CD14-positive monocyte (primary cell): Measurements from ENCODE around the gene PRSS27. TPM values are rescaled to one million over a fixed set of nuclear protein-coding genes. Genes with fewer than 3 reads are reported as not detected.

ENCODE experiments used
- DNase-seq, 3 donors: peaks; one replicate each; pipeline ENCODE4 v3.0.0-alpha.2; 2011 to 2022
- H2AFZ ChIP-seq: 2 replicates; pipeline ENCODE4 v1.6.0; 2012; ENCODE audit warnings: mild to moderate bottlenecking, low read depth, low read length, inconsistent platforms; ENCODE audit not compliant: insufficient read depth, poor library complexity, severe bottlenecking
- H3K27ac ChIP-seq, 2 donors: 1 replicate in 1 of 2; 2 replicates in 1 of 2; pipeline ENCODE4 v1.5.1; 2012 to 2013; ENCODE audit warnings: low read length in 2 of 2, control low read depth in 1 of 2, inconsistent platforms in 1 of 2, low read depth in 1 of 2, mild to moderate bottlenecking in 1 of 2
- H3K27me3 ChIP-seq, 2 donors: one replicate each; pipeline versions ENCODE4 v1.6.0 to v1.6.1; 2011 to 2013; ENCODE audit warnings: low read length in 2 of 2; ENCODE audit not compliant: control insufficient read depth in 2 of 2, insufficient read depth in 2 of 2
- H3K36me3 ChIP-seq, 2 donors: replicated peaks in 1 of 2; 1 replicate in 1 of 2; 2 replicates in 1 of 2; pipeline versions ENCODE4 v1.5.1 to v1.6.1; 2012 to 2013; ENCODE audit warnings: low read length in 2 of 2, control low read depth in 1 of 2, inconsistent platforms in 1 of 2, mild to moderate bottlenecking in 1 of 2; ENCODE audit not compliant: insufficient read depth in 2 of 2, control insufficient read depth in 1 of 2
- H3K4me1 ChIP-seq, 2 donors: 1 replicate in 1 of 2; 2 replicates in 1 of 2; pipeline versions ENCODE4 v1.5.1 to v1.6.1; 2012 to 2013; ENCODE audit warnings: low read length in 2 of 2, control low read depth in 1 of 2, inconsistent platforms in 1 of 2, mild to moderate bottlenecking in 1 of 2, moderate library complexity in 1 of 2; ENCODE audit not compliant: insufficient read depth in 2 of 2, control insufficient read depth in 1 of 2
- H3K4me2 ChIP-seq: replicated peaks from 2 replicates; pipeline ENCODE3; 2012; ENCODE audit warnings: low read length, moderate library complexity, mild to moderate bottlenecking; ENCODE audit not compliant: poor library complexity, severe bottlenecking; ENCODE audit errors: extremely low read depth
- H3K4me3 ChIP-seq, 3 experiments: fragments of 200-600 bp in 1 of 3; sonication (generic) in 1 of 3; replicated peaks in 1 of 3; 1 replicate in 2 of 3; 2 replicates in 1 of 3; pipeline ENCODE4 v1.5.1; 2011 to 2013; ENCODE audit warnings: low read length in 3 of 3, mild to moderate bottlenecking in 3 of 3, control low read depth in 2 of 3, low read depth in 2 of 3, inconsistent platforms in 1 of 3, moderate library complexity in 1 of 3
- H3K79me2 ChIP-seq: 2 replicates; pipeline ENCODE4 v1.6.0; 2012; ENCODE audit warnings: mild to moderate bottlenecking, control low read depth, inconsistent platforms, low read length, moderate library complexity; ENCODE audit not compliant: insufficient read depth
- H3K9ac ChIP-seq: 2 replicates; pipeline ENCODE4 v1.6.0; 2017; ENCODE audit warnings: low read length, mild to moderate bottlenecking; ENCODE audit not compliant: insufficient read depth, poor library complexity, severe bottlenecking
- H3K9me3 ChIP-seq, 2 donors: replicated peaks in 1 of 2; 1 replicate in 1 of 2; 2 replicates in 1 of 2; pipeline versions ENCODE4 v1.5.1 to v1.6.1; 2012 to 2013; ENCODE audit warnings: low read length in 2 of 2, control low read depth in 1 of 2; ENCODE audit not compliant: control insufficient read depth in 1 of 2, insufficient read depth in 1 of 2
- H4K20me1 ChIP-seq: 2 replicates; pipeline ENCODE4 v1.6.0; 2012; ENCODE audit warnings: mild to moderate bottlenecking, low read length, control low read depth, moderate library complexity; ENCODE audit not compliant: insufficient read depth
- H3K27ac Mint-ChIP-seq, 7 donors: one replicate each; pipeline ENCODE4 v1.8.0; 2020; ENCODE audit warnings: mild to moderate bottlenecking in 7 of 7, mixed read lengths in 7 of 7, moderate library complexity in 6 of 7, inconsistent platforms in 2 of 7
- H3K27me3 Mint-ChIP-seq, 3 donors: one replicate each; pipeline ENCODE4 v1.8.0; 2021 to 2022; ENCODE audit warnings: low read depth in 3 of 3, mild to moderate bottlenecking in 3 of 3, mixed read lengths in 3 of 3, moderate library complexity in 3 of 3, inconsistent platforms in 1 of 3
- H3K36me3 Mint-ChIP-seq, 2 donors: one replicate each; pipeline ENCODE4 v1.8.0; 2020; ENCODE audit warnings: mixed read lengths in 2 of 2, inconsistent platforms in 1 of 2, mild to moderate bottlenecking in 1 of 2
- H3K4me1 Mint-ChIP-seq: one replicate; pipeline ENCODE4 v1.8.0; 2020; ENCODE audit warnings: mild to moderate bottlenecking, mixed read lengths
- H3K4me3 Mint-ChIP-seq, 2 donors: one replicate each; pipeline ENCODE4 v1.8.0; 2020; ENCODE audit warnings: mild to moderate bottlenecking in 2 of 2, mixed read lengths in 2 of 2, moderate library complexity in 1 of 2
- H3K9me3 Mint-ChIP-seq, 7 donors: one replicate each; pipeline ENCODE4 v1.8.0; 2020 to 2022; ENCODE audit warnings: mixed read lengths in 7 of 7, mild to moderate bottlenecking in 6 of 7, moderate library complexity in 6 of 7, inconsistent platforms in 2 of 7
- WGBS: methylation state at CpG from one replicate; pipeline ENCODE4 v1.1.5; 2013; ENCODE audit warnings: missing lambda C conversion rate; ENCODE audit not compliant: insufficient coverage; 5-methylcytosine and 5-hydroxymethylcytosine counted together
- intact Hi-C, 2 donors: fragments of 100-400 bp; cut with micrococcal nuclease; formaldehyde crosslinking; loops; one replicate each; pipeline versions ENCODE4 v1.15.0 to v1.15.1; 2023
- polyA plus RNA-seq, 3 donors: library from polyadenylated mRNA; depleted of rRNA in 1 of 3; unstranded in 2 of 3; stranded (reverse) in 1 of 3; fragments of 300-500 nt in 2 of 3; fragments of >200 nt in 1 of 3; fragmentation: Illumina TruSeq in 2 of 3; gene quantifications; 1 replicate in 2 of 3; 2 replicates in 1 of 3; pipeline ENCODE4 v1.2.3, GENCODE V29; 2012 to 2021
- TF ChIP-seq, protein P1 (sequence below): fragments of 200-600 bp; IDR thresholded peaks from one replicate; pipeline ENCODE4 v1.8.0; 2022; ENCODE audit warnings: antibody characterized with exemption, mild to moderate bottlenecking

The PRSS27 gene
- polyA plus RNA-seq, 3 donors, result 1.1 TPM; not detected in 2

DNA sequence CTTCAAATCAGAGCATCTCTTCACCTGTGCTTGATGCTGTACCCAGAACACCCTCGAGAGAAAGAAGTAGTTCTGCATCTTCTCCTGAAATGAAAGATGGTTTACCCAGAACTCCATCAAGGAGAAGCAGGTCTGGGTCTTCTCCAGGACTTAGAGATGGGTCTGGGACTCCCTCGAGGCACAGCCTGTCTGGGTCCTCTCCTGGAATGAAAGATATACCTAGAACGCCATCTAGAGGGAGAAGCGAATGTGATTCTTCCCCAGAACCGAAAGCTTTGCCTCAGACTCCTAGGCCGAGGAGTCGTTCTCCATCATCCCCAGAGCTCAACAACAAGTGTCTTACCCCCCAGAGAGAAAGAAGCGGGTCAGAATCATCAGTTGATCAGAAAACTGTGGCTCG is 44.7 kb upstream of the PRSS27 start:
- no peak overlapping the region for H3K9ac ChIP-seq
- peaks cover 0 to 4% (median 0%) of the 10 kb centered on the region in 3 donors for H3K27me3 Mint-ChIP-seq
- no peak overlapping the region for H3K4me3 Mint-ChIP-seq
- 100% methylated on average over 4 of the region's 9 CpGs for WGBS
- H3K36me3 Mint-ChIP-seq, result peaks cover 96 to 100% of the 10 kb centered on the region in 2 donors
- intact Hi-C loops, result no loop called here
- H4K20me1 ChIP-seq, result peaks cover 100% of the 10 kb centered on the region
- H3K4me3 ChIP-seq, result no peak overlapping the region
- H2AFZ ChIP-seq, result no peak overlapping the region
- H3K79me2 ChIP-seq, result peaks cover 87% of the 10 kb centered on the region
- no peaks in the 10 kb centered on the region for H3K9me3 Mint-ChIP-seq
- H3K4me2 ChIP-seq, result no peak overlapping the region
- peak overlapping the region in 1 of 2 donors; percentile 15 for H3K27ac ChIP-seq
- no peak for DNase-seq
- H3K4me1 ChIP-seq, result no peaks in the 10 kb centered on the region
- H3K4me1 Mint-ChIP-seq, result no peaks in the 10 kb centered on the region
- TF ChIP-seq, protein P1, sequence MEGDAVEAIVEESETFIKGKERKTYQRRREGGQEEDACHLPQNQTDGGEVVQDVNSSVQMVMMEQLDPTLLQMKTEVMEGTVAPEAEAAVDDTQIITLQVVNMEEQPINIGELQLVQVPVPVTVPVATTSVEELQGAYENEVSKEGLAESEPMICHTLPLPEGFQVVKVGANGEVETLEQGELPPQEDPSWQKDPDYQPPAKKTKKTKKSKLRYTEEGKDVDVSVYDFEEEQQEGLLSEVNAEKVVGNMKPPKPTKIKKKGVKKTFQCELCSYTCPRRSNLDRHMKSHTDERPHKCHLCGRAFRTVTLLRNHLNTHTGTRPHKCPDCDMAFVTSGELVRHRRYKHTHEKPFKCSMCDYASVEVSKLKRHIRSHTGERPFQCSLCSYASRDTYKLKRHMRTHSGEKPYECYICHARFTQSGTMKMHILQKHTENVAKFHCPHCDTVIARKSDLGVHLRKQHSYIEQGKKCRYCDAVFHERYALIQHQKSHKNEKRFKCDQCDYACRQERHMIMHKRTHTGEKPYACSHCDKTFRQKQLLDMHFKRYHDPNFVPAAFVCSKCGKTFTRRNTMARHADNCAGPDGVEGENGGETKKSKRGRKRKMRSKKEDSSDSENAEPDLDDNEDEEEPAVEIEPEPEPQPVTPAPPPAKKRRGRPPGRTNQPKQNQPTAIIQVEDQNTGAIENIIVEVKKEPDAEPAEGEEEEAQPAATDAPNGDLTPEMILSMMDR, result no peak
- H3K27ac Mint-ChIP-seq, result peak overlapping the region in 4 of 7 donors; percentile 4 to 73 (median 50)
- no peaks in the 10 kb centered on the region for H3K27me3 ChIP-seq
- no peaks in the 10 kb centered on the region for H3K9me3 ChIP-seq
- peaks cover 100% of the 10 kb centered on the region in 2 donors for H3K36me3 ChIP-seq

DNA sequence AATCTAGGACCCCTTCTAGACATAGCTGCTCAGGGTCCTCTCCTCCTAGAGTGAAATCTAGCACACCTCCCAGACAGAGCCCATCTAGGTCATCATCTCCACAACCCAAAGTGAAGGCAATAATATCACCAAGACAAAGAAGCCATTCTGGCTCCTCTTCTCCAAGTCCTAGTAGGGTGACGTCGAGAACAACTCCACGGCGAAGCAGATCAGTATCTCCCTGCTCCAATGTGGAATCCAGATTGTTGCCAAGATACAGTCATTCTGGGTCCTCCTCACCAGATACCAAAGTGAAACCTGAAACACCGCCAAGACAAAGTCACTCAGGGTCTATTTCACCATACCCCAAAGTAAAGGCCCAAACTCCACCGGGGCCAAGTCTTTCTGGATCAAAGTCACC is 43.1 kb upstream of the PRSS27 start:
- Mint-ChIP-seq H3K9me3 (no peaks in the 10 kb centered on the region), H3K4me3 (no peak overlapping the region), H3K36me3 (peaks cover 96 to 100% of the 10 kb centered on the region in 2 donors), H3K4me1 (peaks cover 3% of the 10 kb centered on the region), H3K27me3 (peaks cover 0 to 4% (median 0%) of the 10 kb centered on the region in 3 donors), H3K27ac (peak overlapping the region in 1 of 7 donors; percentile 61)
- peaks cover 100% of the 10 kb centered on the region for H4K20me1 ChIP-seq
- no peak overlapping the region for H3K9ac ChIP-seq
- no peak overlapping the region for H2AFZ ChIP-seq
- H3K4me3 ChIP-seq, result no peak overlapping the region
- intact Hi-C loops, result no loop called here
- no peaks in the 10 kb centered on the region for H3K27me3 ChIP-seq
- no peak overlapping the region for H3K4me2 ChIP-seq
- H3K79me2 ChIP-seq, result peaks cover 98% of the 10 kb centered on the region
- H3K4me1 ChIP-seq, result no peaks in the 10 kb centered on the region
- peaks cover 100% of the 10 kb centered on the region in 2 donors for H3K36me3 ChIP-seq
- 95% methylated on average over 6 of the region's 6 CpGs for WGBS
- DNase-seq, result no peak
- no peak overlapping the region for H3K27ac ChIP-seq
- H3K9me3 ChIP-seq, result no peaks in the 10 kb centered on the region
- TF ChIP-seq, protein P1, result no peak
